Activated CD4-positive, CD25-positive, alpha-beta regulatory T cell treated with anti-CD3 and anti-CD28 coated beads, Interleukin-2, amount 50 U/mL, for 72 hours (primary cell): ENCODE measurements around the gene PDCD1LG2.
"Not testable (repeated sequence)": the region's sequence is repeated elsewhere in the genome, so short reads cannot be mapped to it uniquely, and the experiment has no call there.

Experiments used
- DNase-seq: peaks from one replicate; pipeline ENCODE4 v3.0.0; 2021

Gene PDCD1LG2

GRCh38 chr9:5494765-5495164, 15.6 kb upstream of the PDCD1LG2 start:
- DNase-seq = not testable (repeated sequence)

DNA sequence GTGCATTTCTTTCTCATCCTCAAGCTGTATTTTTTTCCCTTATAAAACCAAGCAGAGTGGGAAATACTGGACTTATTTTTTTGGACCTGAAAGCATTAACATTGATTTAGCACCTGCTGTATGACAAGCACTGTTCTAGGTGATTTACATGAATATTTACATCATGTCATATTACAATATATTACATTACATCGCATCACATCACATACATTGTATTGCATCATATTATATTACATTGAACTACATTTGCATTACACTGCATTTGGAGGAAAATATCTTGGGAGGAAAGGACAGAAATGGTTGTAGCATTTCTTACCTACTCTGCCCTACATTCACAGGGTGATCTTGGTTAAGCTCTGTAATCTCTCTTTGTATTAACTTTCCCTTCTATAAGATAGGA, 11.2 kb upstream of the PDCD1LG2 start:
- DNase-seq = no peak

GRCh38 chr9:5499889-5500398, 10.4 kb upstream of the PDCD1LG2 start:
- DNase-seq = no peak

DNA sequence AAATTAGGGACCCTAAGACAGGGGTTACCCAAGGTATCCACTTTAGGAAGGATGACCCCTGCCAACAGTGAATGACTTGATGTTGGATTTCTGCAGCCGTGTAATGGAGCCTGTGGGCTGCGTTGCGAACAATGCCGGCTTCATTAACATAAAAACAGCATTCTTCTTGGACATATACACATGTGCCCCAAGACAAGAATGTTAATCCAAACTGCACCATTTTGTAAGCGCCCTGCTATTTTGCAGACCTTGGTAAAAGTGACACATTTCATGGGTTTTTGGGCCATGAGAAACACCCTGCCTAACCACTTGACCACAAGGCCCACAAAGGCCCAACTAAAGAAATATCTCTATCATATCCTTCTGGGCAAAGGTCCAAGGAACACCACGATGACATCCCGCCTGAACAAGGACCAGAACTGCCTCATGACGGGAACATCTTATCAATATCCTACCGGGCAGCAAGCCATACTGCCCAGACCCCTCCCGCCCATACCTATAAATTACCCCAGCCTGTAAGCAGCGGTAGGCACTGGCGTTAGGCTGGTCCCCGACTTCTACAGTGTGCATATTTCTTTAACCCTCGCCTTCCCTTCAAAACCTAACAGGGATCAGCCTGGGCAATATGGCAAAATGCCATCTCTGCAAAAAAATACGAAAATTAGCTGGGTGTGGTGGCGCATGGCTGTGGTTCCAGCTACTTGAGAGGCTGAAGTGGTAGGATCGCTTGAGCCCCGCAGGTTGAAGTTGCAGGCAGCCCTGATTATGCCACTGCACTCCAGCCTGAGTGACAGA, 9.7 kb upstream of the PDCD1LG2 start:
- DNase-seq = no peak

DNA sequence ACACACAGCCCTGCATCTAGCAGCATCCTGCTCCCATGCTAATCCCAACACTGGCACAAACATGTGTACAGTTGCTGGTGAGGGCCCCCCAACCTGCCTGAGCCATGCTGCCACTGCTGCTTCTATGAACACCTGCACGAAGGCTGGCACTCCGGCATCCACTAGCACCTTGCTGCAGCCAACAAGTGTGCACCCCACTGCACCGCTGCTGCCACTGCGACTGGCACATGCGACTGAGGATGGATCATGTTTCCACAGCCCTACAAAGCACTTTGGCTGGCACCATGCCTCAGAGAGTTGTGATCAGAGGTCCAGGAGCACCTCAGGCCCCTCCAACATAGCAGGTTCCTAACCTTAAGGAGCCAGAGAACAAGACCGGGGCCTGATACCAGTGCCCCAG, 7.8 kb upstream of the PDCD1LG2 start:
- DNase-seq = no peak

- DNase-seq = no peak
Measured at GRCh38 chr9:5509573-5509972, 758 bp upstream of the PDCD1LG2 start.

GRCh38 chr9:5510989-5511388, 658 bp downstream of the PDCD1LG2 start:
- no peak for DNase-seq

GRCh38 chr9:5511476-5511875, 1.1 kb downstream of the PDCD1LG2 start:
- DNase-seq = no peak

DNA sequence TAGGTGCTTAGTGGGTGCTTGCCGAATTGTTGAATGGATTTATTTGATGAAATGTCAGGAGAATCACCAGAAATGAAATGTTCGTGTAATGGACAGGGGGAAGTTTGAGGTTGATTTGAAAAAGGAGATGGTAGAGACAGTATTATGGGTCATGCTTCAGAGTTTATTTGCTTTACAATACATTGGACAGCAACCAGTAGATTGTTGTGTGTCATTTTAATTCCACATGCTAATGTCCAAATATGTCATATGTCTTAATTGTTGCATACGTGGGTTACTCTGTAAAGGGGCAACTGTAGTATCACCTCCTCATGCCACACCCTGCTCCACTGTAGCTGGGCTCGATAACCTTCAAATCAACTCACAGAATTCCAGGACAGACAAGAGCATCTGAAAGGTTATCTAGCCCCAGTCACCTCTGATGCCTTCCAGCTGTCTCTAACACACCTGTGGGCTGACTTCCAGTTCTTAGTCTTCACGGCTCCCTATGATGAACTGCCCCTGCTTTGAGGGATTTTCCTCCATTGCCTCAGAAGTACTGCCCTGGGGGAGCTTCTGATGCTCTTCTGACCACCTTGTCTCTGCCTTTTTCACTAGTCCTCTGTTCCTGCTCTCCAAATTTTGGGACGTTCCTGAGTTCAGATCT, 1.7 kb downstream of the PDCD1LG2 start:
- DNase-seq = no peak

DNA sequence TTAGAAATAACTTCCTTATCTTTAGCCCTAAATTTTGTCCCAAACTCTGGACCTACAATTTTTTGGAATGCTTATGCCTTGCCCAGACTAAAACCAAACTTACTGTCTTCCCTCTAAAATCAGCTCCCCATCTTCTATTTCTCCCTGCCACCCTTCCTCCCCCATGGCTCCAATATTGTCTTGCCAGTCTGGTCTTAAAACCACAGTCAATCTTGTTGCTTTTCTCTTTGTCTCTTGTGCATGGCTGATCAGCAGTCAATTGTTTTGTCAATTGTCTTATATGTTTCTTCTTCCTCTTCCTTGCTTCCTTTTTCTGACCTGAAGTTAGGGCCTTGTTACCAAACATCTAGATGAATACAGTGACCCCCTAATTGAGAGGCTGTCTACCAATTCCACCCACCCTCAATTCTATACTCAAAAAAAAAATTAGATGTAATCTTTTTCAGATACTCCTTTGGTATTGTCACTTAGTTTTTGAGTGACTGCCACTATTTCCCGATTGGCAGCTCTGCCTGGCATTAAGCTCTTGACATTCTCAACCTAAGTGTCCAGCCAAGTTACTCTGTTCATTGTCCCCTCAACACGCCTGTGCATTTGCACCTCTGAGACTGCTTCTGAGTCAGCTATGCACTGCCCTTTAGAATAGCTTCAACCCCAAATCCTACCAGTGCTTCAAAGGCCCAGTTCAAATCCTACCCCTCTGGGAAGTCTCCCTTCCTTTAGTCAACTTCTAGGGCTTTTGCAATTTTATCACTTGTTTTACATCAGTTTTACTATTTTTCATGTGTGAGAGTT, 2.5 kb downstream of the PDCD1LG2 start:
- no peak for DNase-seq

GRCh38 chr9:5513966-5514616, 3.8 kb downstream of the PDCD1LG2 start:
- no peak for DNase-seq

DNA sequence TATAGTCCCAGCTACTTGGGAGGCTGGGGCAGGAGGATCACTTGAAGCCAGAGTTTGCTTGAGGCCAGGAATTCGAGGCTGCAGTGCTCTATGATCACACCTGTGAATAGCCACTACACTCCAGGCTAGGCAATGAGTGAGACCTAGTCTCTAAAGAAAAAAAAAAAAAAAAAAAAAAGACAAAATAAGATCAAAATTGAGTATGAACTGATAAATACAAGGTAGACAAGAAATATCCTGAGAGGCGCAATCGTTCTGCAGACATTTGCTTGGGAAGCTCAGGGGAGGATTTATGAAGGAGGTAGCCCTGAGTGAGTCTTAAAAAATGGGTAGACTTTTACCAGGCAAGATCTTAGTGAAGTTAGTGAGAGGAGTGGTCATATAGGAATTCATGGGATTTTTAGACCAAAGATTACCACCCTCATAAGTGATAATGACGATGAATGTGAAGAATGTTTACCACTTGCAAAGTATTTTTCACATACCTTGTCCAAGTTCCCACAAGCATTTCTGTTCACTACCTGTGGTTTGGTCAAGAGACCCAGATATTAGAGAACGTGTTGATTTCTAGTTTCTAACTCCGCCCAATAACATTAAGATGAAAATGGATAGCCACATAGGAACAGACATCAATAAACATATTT, 4.4 kb downstream of the PDCD1LG2 start:
- DNase-seq = no peak

DNA sequence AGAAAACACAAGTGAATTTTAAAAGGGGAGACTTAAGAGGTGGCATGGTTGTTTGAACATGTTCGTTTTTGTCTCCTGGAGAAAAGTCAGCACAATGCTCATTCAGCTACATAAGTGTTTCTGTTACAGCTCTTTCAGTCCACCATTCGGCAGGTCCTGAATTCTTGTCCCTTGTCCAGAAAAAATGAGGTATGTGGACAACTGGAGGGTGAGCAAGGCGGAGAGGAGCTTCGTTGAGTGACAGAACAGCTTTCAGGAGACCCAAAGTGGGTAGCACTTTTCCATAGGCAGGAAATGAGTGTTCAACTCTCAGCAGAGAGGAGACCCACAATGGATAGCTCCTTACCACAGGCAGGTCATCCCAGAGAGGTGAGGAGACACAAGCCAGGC, 4.9 kb downstream of the PDCD1LG2 start:
- no peak for DNase-seq

- no peak for DNase-seq
Measured at GRCh38 chr9:5516453-5517220, 6.3 kb downstream of the PDCD1LG2 start.

DNA sequence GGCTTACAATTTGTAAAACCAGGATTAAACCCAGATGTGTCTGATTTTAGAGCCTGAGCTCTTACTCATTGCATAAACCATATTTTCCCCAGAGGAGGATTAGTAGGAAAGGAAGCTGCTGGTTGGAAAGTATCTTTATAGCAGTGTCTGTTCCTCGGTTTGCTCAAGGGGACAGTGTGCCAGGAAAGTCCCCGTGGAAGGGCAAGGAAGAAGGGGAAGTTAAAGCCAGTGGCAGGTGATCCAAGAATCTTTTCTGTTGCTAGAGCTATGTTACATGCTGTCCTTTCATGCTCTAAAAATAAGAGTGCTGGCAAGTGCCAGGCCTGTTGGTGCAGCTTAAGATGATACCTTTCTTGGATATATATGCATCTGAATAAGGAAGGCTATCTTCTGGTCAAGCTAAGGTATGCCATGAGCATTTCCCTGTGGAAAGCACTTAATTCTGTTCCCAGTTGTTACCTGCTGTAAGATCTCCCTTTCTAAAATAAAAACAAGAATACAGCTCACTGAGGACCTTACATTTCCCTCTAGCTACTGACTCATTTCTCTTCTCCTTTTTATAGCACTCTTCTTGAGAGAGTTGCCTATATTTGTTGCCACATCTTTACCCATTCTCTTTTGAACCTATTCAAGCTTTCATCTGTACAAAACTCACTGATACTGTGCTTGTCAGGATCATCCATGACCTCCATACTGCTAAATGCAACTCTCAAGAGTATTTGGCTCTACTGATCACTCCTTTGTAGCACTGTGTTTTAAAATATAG, 8.0 kb downstream of the PDCD1LG2 start:
- DNase-seq = no peak

- no peak for DNase-seq
Measured at GRCh38 chr9:5518937-5519319, 8.6 kb downstream of the PDCD1LG2 start.

- DNase-seq = no peak
Measured at GRCh38 chr9:5524090-5524489, 13.8 kb downstream of the PDCD1LG2 start.

DNA sequence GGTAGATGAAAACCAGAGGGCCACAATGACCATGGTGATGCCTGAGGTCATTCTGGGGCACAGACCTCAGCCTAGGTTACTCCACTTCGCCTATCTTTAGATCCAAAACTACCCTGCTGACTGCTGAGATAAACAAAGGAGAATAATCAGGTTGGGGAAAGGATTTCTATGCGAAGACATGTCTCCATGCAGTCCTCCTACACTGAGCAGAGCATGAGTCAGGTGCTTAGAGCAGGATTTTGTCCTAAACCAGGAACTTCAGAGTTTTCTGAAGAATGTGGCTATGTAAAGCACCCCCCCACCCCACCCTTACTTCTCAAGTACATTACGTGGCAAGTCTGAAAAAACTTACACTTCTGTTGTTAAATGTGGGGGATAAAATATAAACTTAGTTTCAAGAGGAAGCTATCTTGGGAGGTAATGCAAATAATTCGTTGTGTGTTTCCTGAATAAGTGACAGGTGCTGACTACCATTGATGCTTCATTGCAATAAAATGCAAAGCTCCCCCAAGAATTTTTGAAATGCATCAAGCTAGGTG, 19.4 kb downstream of the PDCD1LG2 start:
- no peak for DNase-seq

GRCh38 chr9:5531101-5531882, 21.0 kb downstream of the PDCD1LG2 start:
- no peak for DNase-seq

DNA sequence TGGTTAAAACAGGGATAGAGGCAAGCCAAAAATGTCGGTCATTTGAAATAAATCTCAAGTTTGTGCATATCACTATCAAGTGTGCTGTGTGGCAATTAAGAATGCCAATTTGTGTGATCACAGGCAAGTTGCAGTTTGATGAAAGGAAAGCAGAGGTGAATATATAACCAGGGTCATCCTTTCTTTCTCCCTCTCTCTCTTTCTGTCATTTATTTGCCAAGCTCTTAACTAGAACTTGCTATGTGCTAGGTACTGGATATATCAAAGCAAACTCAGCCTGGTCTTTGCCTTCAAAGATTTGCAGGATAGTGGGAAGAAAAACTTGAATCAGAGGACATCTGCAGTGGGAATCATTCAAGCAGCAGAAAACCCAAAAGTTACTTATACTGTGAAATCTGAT, 22.0 kb downstream of the PDCD1LG2 start:
- DNase-seq = no peak
